HG03469 (cell line): Measurements from ENCODE around the gene TMEM131L.
"Not testable (repeated sequence)": the region's sequence is repeated elsewhere in the genome, so short reads cannot be mapped to it uniquely, and the experiment has no call there.

Experiments
- ATAC-seq: cut with Tn5 transposase; IDR thresholded peaks from one replicate; pipeline ENCODE4 v1.9.1; 2021; ENCODE audit warnings: mild to moderate bottlenecking, moderate library complexity, moderate number of reproducible peaks; ENCODE audit not compliant: unreplicated experiment

The TMEM131L gene

DNA sequence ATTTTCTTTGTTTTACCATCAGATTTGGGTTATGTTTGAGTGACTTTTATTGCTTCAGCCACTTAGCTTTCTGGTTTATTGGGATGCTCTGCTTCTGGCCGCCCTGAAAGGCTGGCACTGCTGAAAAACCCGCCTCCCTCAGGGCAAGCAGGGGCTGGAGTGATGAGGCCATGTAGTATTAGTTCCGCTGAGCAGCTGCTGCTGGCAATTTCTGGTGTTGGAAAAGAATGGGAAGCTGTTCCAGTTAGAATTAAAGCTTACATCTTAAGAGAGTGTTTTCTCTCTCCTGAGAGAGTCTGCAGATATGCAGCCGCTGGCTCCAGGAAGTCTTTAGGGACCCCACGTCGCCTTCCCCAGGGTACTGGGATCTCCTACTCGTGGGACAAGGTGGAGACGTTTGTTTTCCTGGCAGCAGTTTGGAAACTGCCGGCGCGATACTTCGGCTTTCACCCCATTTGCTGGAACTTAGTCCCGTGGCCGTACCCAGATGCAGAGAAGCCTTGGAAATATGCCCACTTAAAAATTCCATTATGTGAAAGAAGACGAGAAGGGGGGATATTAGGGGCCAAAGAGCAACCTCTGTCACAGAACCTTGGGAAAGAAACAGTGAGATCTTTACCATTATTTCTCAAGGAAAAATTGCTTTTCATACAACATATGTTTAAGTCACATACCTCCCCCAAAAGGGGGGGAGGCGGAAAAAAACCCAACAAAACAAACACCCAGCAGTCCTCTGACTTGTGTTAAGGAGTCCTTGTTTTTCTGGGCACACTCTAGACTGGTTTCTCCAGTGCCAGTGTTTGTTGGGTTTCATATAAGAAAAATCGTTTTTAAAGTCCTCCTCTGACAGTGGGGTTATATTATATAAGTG, 72.6 kb downstream of the TMEM131L start:
- ATAC-seq: no peak

- no peak for ATAC-seq
Measured at GRCh38 chr4:153539422-153539821, 73.3 kb downstream of the TMEM131L start.

DNA sequence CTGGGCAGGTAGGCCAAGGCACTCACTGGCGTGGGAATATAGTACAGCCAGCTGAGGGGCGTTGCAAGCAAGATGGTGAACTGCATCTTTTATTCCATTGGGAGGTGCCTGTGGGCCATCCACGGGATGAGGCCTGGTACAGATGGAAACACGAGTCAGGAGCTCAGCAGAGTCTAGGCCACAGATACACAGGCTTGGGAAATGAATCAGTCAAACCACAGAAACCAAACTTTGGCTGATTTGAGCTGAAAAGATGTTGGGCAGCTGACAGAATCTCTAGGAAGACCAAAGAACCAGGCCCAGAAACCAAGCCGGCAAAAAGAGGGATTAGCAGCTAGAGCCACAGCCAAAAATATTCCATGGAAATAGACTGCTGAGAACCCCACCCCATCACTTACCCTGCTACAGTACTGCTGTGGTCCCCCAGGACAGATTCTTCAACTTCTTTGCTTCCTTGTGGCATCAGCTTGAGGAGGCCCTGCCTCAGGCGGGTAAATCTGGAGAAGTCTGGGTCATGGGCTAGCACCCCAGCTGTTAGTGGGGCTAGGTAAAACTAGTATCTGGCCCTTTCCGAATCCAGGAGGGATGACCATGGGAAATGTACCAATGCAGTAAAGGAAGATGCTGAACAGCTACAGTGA, 75.4 kb downstream of the TMEM131L start:
- no peak for ATAC-seq

GRCh38 chr4:153542131-153542530, 76.0 kb downstream of the TMEM131L start:
- ATAC-seq: no peak

DNA sequence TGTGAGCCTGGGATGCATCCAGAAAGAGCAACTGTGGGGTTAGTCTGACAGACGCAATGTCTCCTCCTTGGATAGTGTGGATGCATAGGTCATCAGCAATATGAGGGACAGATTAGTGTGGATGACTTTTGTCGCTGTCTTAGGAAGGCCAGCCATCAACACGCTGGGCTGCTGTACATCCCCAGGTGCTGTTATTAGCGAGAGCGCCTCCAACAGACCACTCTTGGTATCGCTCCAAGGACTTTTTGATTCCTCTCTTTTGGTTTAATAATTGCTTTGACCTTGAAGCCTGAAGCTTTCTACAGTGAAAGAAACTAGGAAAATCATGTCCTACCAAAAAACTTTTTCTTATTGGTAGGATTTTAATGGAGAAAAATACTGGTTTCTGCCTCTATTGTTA, 76.7 kb downstream of the TMEM131L start:
- ATAC-seq: no peak

GRCh38 chr4:153543351-153543750, 77.2 kb downstream of the TMEM131L start:
- ATAC-seq: no peak

GRCh38 chr4:153545822-153546221, 79.7 kb downstream of the TMEM131L start:
- ATAC-seq: no peak

DNA sequence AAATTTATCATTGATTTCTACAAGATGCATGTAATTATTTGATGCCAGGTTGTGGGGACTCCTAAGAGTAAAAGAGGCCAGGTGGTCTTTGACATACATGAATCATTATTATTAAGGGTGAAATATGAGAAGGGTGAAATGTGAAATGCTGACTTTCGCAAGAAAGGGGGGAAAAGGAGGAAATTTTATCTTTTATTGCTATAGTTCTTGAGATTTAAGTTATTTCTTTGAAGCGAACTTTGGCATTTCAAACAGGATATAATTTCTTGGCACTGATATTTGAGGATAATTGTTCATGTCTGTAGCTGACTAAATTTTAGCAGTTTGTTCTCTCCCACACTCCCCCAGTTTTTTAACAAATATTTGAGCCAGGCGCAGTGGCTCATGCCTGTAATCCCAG, 80.1 kb downstream of the TMEM131L start:
- ATAC-seq: no peak

DNA sequence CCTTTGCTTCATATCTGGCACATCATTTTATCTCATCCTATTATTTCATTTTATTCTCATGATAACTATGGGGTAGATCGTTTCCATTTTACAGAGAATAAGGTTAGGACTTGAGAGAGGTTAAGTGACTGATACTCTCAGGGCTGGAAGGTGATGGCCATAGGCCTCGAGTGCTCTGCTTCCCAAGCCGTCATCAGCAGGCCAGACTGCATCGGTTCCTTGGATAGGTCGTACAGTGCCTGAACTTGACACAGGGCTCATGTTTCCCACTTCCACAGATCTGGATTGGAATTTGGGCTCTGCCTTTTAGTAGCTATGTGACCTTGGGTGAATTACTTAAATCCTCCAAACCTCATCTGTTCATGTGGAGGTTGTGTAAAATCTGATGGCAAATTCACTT, 81.4 kb downstream of the TMEM131L start:
- ATAC-seq: no peak

- not testable (repeated sequence) for ATAC-seq
Measured at GRCh38 chr4:153548907-153549306, 82.7 kb downstream of the TMEM131L start.

- ATAC-seq: no peak
Measured at GRCh38 chr4:153549405-153549804, 83.2 kb downstream of the TMEM131L start.

- ATAC-seq: no peak
Measured at GRCh38 chr4:153553155-153553818, 87.1 kb downstream of the TMEM131L start.

- ATAC-seq: no peak
Measured at GRCh38 chr4:153553819-153554170, 87.6 kb downstream of the TMEM131L start.

DNA sequence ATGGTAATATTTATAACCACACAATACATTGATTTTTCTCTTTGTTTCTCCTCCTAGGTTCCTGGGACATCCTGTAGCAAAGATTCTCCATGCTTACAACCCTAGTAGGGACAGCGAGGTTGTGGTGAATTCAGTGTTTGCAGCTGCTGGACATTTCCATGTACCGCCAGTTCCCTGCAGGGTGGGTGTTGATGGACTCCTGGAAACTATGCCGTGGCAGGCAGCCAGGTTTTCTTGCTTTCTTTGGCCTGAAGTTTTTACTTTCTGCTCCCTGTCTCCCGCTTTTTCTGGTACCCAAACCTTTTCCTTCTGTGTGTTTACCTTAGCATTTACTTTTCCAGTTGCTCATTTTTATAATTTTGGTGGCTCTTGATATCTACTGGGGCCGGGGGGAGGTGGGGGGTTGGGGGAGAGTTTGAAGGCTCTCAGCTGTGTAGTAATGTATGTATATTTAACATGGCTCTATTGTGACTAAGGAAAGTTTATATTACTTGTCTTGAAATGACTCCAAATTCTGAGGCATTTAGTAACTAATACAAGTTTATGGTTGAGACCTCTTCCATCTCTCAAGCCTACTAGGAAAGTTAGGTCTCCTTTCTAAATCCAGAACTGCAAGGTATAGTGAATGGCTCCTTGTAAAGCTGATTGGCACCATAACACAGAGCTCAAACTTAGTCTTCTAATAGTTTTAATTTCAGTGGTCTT, 89.7 kb downstream of the TMEM131L start:
- ATAC-seq: no peak

DNA sequence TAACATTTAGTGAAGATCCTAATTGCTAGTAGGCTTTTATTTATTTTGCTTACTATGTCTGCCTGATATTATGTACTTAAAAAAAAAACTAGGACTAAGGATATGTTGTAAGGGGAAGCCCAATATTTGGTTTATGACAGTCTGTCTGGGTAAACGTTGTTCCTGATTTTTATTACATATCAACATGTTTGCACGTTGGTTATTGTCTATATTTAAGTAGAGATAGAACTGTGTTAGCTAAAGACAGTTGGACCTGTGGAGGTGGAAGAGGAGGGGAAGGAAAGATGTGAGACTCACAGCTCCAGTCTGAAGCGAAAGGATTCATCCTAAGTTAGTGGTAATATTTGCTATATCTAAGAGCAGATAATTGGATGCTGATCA, 90.3 kb downstream of the TMEM131L start:
- no peak for ATAC-seq

DNA sequence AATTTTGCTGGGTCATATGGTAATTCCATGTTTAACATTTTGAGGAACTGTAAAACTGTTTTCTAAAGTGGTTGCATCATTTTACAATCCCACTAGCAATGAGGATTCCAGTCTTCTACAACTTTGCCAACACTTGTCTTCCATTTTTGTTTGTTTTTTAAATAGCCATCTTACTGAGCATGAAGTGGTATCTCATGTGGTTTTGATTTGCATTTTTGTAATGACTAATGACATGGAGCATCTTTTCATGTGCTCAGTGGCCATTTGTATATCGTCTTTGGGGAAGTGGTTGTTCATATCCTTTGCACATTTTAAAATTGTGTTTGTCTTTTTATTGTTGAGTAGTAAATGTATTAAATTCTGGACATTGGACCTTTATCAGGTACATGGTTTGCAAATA, 94.7 kb downstream of the TMEM131L start:
- peak; percentile 71 for ATAC-seq

DNA sequence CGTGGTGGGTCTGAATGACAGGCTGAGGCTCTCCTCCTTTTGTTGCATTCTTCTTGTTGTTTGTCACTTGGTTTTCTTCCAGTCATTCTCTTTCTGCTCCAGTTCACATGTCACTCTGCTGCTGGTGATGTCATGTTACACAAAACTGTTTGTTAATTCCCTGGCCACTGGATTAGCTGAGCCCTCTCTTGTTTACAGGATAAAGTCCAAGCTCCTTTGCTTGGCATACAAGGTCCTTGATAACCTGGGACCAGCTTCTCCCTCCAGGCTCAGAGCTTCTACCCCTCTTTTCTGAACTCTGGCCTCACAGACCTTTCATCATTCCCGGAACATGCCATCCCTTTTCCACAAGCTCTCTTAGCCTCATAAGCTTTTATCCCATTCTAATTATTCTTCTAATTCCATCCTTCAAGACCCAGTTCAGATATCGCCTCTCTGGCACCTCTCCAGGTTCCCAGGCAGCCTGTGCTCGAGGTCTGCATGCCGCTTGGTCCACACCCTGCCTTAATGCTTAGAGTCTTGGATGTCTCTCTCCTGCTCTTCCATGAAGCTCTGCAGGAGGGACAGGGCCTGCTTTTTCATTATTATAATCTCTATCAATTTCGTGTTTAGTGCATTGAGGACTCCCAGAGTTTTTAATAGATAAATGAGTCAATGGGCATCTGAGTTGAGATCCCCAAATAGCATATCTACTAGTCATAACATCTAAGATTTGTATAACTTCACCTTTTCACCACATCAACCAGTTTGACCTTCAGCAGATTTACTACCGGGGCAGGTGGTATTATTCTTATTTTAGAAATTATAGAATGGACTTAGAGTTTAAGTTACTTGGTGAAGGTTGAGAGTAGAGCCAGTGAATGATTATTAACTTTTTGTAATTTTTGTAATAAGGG, 98.7 kb downstream of the TMEM131L start:
- no peak for ATAC-seq

DNA sequence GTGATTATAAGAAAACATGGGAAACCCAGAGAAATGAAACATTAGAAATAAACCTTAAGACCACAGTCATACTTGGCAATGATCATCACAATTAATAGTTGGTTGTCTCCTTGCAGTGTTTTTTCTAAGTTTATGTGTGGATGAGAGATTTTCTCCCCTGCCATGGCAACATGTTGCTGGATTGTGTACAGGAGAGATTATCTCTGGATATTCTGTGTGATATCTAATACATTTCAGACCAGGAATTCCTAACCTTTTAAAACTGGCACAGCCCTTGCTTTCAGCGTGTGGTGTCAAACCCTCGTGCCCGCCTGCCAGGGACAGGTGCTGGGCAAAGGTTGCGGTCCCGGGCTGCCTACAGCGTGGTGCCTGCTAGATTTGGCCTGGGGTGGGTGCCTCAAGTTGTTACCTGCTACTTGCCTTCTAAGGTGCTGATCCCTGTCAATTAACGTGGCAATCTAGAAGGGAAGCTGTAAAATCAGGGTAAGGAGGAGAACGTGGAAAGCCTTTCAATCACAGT, 100.5 kb downstream of the TMEM131L start:
- no peak for ATAC-seq

DNA sequence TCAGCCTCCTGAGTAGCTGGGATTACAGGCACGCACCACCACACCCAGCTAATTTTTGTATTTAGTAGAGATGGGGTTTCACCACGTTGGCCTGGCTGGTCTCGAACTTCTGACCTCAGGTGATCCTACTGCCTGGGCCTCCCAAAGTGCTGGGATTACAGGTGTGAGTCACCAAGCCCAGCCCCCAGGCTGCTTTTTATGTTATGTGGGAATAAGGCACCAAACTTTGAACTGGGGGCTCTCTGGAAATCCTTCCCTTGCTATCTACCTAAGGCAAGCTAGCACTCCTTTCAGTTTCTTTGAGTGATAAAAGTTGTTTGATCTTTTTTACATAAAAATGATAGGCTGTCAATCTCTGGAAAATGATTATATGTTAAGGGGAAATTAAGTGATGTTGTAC, 101.5 kb downstream of the TMEM131L start:
- not testable (repeated sequence) for ATAC-seq
